ENCODE results near the gene HIKESHI.
A peak's percentile ranks its signal among the peaks of the same experiment; 100 is the strongest.
"Not testable (repeated sequence)": the region's sequence is repeated elsewhere in the genome, so short reads cannot be mapped to it uniquely, and the experiment has no call there.

Gene HIKESHI

GRCh38 chr11:86275493-86276370 is 26.3 kb upstream of the HIKESHI start:
- H3K4me3 ChIP-seq (ENCODE audit: control insufficient read depth, low read depth, low read length) = no peak overlapping the region
- TF ChIP-seq CTCF (conservative IDR thresholded peaks at IDR 0.05; ENCODE audit: control insufficient read depth, insufficient read depth, low read depth, low read length) = no peak
- no peak for DNase-seq (ENCODE audit: low read depth)

DNA sequence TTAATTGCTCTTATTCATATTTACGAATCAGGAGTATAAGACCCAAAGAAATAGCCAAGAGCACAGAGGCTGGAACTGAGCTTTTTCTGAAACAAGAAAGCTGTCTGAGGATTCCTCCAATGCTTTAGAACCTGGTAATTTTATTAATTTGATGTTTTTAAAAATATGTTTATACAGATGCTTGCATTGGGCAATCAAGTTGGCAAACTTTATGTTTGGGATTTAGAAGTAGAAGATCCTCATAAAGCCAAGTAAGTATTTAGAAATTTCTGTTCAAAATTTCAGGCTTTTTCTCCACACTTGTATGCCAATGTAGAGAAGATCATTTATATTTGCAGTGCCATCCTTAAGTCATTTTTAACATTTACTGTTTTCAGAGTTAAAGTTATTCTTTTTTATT is 24.3 kb upstream of the HIKESHI start:
- H3K4me3 ChIP-seq (ENCODE audit: control insufficient read depth, low read depth, low read length) = no peak overlapping the region
- DNase-seq (ENCODE audit: low read depth) = no peak
- no peak for TF ChIP-seq CTCF (conservative IDR thresholded peaks at IDR 0.05; ENCODE audit: control insufficient read depth, insufficient read depth, low read depth, low read length)

- no peak overlapping the region for H3K4me3 ChIP-seq (ENCODE audit: control insufficient read depth, low read depth, low read length)
- no peak for DNase-seq (ENCODE audit: low read depth)
- no peak for TF ChIP-seq CTCF (conservative IDR thresholded peaks at IDR 0.05; ENCODE audit: control insufficient read depth, insufficient read depth, low read depth, low read length)
These were observed 23.8 kb upstream of the HIKESHI start for GRCh38 chr11:86278226-86278625.

DNA sequence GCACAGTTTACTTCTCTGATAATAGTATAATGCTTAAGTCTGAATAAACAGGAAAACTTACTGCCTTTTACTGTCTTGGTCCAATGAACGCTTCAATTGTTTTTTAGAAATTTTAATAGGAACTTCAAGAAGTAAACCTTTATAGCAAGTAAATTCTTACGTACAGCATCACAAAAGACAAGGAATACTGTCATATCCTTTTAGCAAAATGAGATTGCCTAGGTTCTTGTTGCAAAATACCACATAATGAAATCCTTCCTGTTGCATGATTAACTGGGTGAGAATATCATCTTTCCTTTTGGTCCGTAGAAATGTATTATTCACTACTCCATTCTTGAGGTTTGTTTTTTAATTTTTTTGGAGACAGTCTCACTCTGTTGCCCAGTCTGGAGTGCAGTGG is 22.3 kb upstream of the HIKESHI start:
- no peak for TF ChIP-seq CTCF (conservative IDR thresholded peaks at IDR 0.05; ENCODE audit: control insufficient read depth, insufficient read depth, low read depth, low read length)
- no peak overlapping the region for H3K4me3 ChIP-seq (ENCODE audit: control insufficient read depth, low read depth, low read length)
- no peak for DNase-seq (ENCODE audit: low read depth)

GRCh38 chr11:86287468-86287796 is 14.6 kb upstream of the HIKESHI start:
- TF ChIP-seq CTCF (conservative IDR thresholded peaks at IDR 0.05; ENCODE audit: control insufficient read depth, insufficient read depth, low read depth, low read length) = no peak
- no peak overlapping the region for H3K4me3 ChIP-seq (ENCODE audit: control insufficient read depth, low read depth, low read length)
- DNase-seq (ENCODE audit: low read depth) = no peak

DNA sequence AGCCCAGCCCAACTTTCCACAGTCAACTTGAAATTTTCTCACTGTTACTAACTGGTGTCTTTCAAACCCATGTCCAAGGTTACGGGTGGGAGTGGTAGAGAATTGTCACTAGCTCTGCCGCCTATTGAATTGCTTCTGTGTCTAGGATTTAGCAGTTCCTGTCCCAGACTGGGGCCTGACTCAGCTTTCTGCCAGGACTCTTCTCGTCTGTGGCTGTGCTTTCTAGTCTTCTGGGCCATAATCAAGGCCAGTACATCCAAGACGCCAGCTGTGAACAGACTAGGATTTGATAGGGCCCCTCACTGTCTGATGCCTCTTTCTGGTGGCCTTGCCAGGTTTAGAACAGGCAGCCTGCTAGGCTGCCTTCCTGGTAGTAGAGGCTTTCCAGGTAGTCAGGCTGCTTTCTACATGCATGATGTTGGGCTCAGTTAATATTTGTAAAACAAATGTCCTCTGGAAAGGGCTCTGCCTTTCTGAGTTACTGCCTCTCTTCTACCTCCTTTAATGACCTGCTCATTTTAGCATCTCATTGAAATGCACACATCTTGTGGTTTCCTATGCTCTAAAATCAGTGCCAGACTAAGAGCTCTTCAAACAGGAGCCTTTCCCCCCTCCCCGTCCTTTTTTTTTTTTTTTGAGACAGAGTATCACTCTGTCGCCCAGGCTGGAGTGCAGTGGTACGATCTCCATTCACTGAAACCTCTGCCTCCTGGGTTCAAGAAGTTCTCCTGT is 13.1 kb upstream of the HIKESHI start:
- TF ChIP-seq CTCF (conservative IDR thresholded peaks at IDR 0.05; ENCODE audit: control insufficient read depth, insufficient read depth, low read depth, low read length) = no peak
- H3K4me3 ChIP-seq (ENCODE audit: control insufficient read depth, low read depth, low read length) = no peak overlapping the region
- DNase-seq (ENCODE audit: low read depth) = no peak

- H3K4me3 ChIP-seq (ENCODE audit: control insufficient read depth, low read depth, low read length) = not testable (repeated sequence)
- DNase-seq (ENCODE audit: low read depth) = peak; percentile 49
These were observed 12.3 kb upstream of the HIKESHI start for GRCh38 chr11:86289508-86290280.

Measured in fibroblast of mammary gland (primary cell).